Measurements from ENCODE around the gene LAIR2.
"Not testable (repeated sequence)": the region's sequence is repeated elsewhere in the genome, so short reads cannot be mapped to it uniquely, and the experiment has no call there.

LAIR2 gene

GRCh38 chr19:54477650-54478049 lies 25.0 kb upstream of the LAIR2 start:
- 59 to 61% methylated on average over 3 of the region's 3 CpGs for WGBS, 2 experiments
- Histone ChIP-seq H3K4me3 (ENCODE audit: insufficient read depth, low read depth, low read length) (no peak overlapping the region), H3K27ac (ENCODE audit: insufficient read depth, low read depth, low read length, poor library complexity, severe bottlenecking) (no peak overlapping the region), H3K27me3 (ENCODE audit: control insufficient read depth, insufficient read depth, low read length, poor library complexity, severe bottlenecking) (no peaks in the 10 kb centered on the region), H3K9me3 (ENCODE audit: control insufficient read depth, low read length) (no peaks in the 10 kb centered on the region), H3K36me3 (ENCODE audit: control insufficient read depth, insufficient read depth, low read length) (no peaks in the 10 kb centered on the region), H3K4me1 (ENCODE audit: control insufficient read depth, insufficient read depth, low read length) (peaks cover 8% of the 10 kb centered on the region)

GRCh38 chr19:54478677-54479266 lies 23.9 kb upstream of the LAIR2 start:
- 23 to 29% methylated on average over 9 to 10 of the region's 10 CpGs for WGBS, 2 experiments
- H3K36me3 ChIP-seq (ENCODE audit: control insufficient read depth, insufficient read depth, low read length), result no peaks in the 10 kb centered on the region
- no peaks in the 10 kb centered on the region for H3K4me1 ChIP-seq (ENCODE audit: control insufficient read depth, insufficient read depth, low read length)
- H3K4me3 ChIP-seq (ENCODE audit: insufficient read depth, low read depth, low read length), result no peak overlapping the region
- no peaks in the 10 kb centered on the region for H3K9me3 ChIP-seq (ENCODE audit: control insufficient read depth, low read length)
- H3K27ac ChIP-seq (ENCODE audit: insufficient read depth, low read depth, low read length, poor library complexity, severe bottlenecking), result no peak overlapping the region
- no peaks in the 10 kb centered on the region for H3K27me3 ChIP-seq (ENCODE audit: control insufficient read depth, insufficient read depth, low read length, poor library complexity, severe bottlenecking)

DNA sequence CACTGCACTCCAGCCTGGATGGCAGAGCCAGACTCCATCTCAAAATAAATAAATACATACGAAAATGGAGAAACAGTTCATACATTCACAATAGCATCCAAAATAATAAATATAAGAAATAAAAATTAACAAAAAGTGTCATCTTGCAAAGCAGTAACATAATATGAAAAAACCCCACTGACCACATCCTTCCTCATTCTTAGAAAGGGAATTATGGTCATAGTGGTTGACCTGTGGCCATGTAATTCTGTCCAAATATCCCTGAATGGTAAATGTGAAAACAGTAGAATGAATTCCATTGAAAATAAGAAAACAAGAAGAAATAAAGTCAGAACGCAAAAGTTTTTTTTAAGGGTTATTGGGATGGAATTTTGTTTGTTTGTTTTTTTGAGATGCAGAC lies 22.6 kb upstream of the LAIR2 start:
- WGBS, 2 experiments, result 76 to 78% methylated on average over 2 of the region's 2 CpGs
- no peaks in the 10 kb centered on the region for H3K27me3 ChIP-seq (ENCODE audit: control insufficient read depth, insufficient read depth, low read length, poor library complexity, severe bottlenecking)
- no peak overlapping the region for H3K4me3 ChIP-seq (ENCODE audit: insufficient read depth, low read depth, low read length)
- no peaks in the 10 kb centered on the region for H3K9me3 ChIP-seq (ENCODE audit: control insufficient read depth, low read length)
- H3K4me1 ChIP-seq (ENCODE audit: control insufficient read depth, insufficient read depth, low read length), result no peaks in the 10 kb centered on the region
- no peaks in the 10 kb centered on the region for H3K36me3 ChIP-seq (ENCODE audit: control insufficient read depth, insufficient read depth, low read length)
- no peak overlapping the region for H3K27ac ChIP-seq (ENCODE audit: insufficient read depth, low read depth, low read length, poor library complexity, severe bottlenecking)

GRCh38 chr19:54481326-54481930 lies 21.2 kb upstream of the LAIR2 start:
- 24 to 25% methylated on average over 16 of the region's 16 CpGs for WGBS, 2 experiments
- Histone ChIP-seq H3K4me1 (ENCODE audit: control insufficient read depth, insufficient read depth, low read length) (no peaks in the 10 kb centered on the region), H3K9me3 (ENCODE audit: control insufficient read depth, low read length) (no peaks in the 10 kb centered on the region), H3K27me3 (ENCODE audit: control insufficient read depth, insufficient read depth, low read length, poor library complexity, severe bottlenecking) (no peaks in the 10 kb centered on the region), H3K4me3 (ENCODE audit: insufficient read depth, low read depth, low read length) (no peak overlapping the region), H3K27ac (ENCODE audit: insufficient read depth, low read depth, low read length, poor library complexity, severe bottlenecking) (no peak overlapping the region), H3K36me3 (ENCODE audit: control insufficient read depth, insufficient read depth, low read length) (no peaks in the 10 kb centered on the region)

DNA sequence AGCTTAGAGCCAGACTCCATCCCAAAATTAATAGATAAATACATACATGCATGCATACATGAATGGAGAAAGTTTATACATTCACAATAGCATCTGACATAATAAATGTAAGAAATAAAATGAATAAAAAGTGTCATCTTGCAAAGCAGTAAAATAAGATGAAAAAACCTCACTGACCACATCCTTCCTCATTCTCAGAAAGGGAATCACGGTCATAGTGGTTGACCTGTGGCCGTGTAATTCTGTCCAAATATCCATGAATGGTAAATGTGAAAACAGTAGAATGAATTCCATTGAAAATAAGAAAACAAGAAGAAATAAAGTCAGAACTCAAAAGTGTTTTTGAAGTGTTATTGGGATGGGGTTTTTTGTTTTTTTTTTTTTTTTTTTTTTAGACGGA lies 19.7 kb upstream of the LAIR2 start:
- no peak overlapping the region for H3K4me3 ChIP-seq (ENCODE audit: insufficient read depth, low read depth, low read length)
- H3K27me3 ChIP-seq (ENCODE audit: control insufficient read depth, insufficient read depth, low read length, poor library complexity, severe bottlenecking), result no peaks in the 10 kb centered on the region
- no peaks in the 10 kb centered on the region for H3K4me1 ChIP-seq (ENCODE audit: control insufficient read depth, insufficient read depth, low read length)
- WGBS, 2 experiments, result 86 to 91% methylated on average over 3 of the region's 3 CpGs
- H3K9me3 ChIP-seq (ENCODE audit: control insufficient read depth, low read length), result no peaks in the 10 kb centered on the region
- H3K27ac ChIP-seq (ENCODE audit: insufficient read depth, low read depth, low read length, poor library complexity, severe bottlenecking), result no peak overlapping the region
- H3K36me3 ChIP-seq (ENCODE audit: control insufficient read depth, insufficient read depth, low read length), result no peaks in the 10 kb centered on the region

DNA sequence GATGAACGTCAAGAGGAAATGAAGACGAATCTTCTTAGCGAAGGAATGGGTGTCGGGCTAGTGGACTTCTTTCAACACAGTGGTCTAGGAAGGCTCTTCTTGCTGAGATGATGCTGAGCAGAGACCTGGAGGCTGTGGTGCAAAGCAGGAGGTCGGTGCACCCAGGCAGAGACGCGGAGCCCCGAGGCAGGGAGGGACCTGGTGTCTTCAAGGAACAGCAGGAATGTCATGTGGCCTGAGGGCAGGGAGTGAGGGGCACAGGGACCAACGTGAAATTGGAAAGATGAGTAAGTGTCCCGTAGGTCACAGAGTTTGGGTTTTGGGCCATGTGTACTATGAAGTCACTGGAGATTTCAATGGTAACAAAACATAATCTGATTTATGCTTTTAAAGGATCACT lies 18.2 kb upstream of the LAIR2 start:
- Histone ChIP-seq H3K4me1 (ENCODE audit: control insufficient read depth, insufficient read depth, low read length) (no peaks in the 10 kb centered on the region), H3K27ac (ENCODE audit: insufficient read depth, low read depth, low read length, poor library complexity, severe bottlenecking) (no peak overlapping the region), H3K36me3 (ENCODE audit: control insufficient read depth, insufficient read depth, low read length) (no peaks in the 10 kb centered on the region), H3K9me3 (ENCODE audit: control insufficient read depth, low read length) (no peaks in the 10 kb centered on the region), H3K4me3 (ENCODE audit: insufficient read depth, low read depth, low read length) (no peak overlapping the region), H3K27me3 (ENCODE audit: control insufficient read depth, insufficient read depth, low read length, poor library complexity, severe bottlenecking) (no peaks in the 10 kb centered on the region)
- whole genome bisulfite sequencing, 2 experiments, result 72 to 74% methylated on average over 10 of the region's 10 CpGs

DNA sequence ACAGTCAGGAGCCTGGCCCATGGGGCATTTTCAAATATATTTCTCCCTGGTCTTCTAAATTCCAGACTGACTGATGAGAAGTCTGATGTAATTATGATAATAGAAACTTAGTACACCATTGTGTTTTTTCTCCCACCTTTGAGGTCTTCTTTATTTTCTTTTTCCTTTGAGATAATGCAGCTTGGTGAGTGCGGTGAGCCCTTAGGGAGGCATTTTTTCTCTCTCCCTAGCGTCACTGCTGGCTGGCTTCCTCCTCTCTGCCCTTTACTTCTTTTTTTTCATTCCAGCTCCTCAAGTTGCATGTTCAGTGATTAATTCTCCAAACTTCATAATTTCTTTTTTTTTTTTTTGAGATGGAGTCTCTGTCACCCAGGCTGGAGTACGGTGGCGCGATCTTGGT lies 16.8 kb upstream of the LAIR2 start:
- 66 to 80% methylated on average over 5 of the region's 5 CpGs for WGBS, 2 experiments
- Histone ChIP-seq H3K9me3 (ENCODE audit: control insufficient read depth, low read length) (no peaks in the 10 kb centered on the region), H3K36me3 (ENCODE audit: control insufficient read depth, insufficient read depth, low read length) (no peaks in the 10 kb centered on the region), H3K4me3 (ENCODE audit: insufficient read depth, low read depth, low read length) (no peak overlapping the region), H3K4me1 (ENCODE audit: control insufficient read depth, insufficient read depth, low read length) (no peaks in the 10 kb centered on the region), H3K27ac (ENCODE audit: insufficient read depth, low read depth, low read length, poor library complexity, severe bottlenecking) (no peak overlapping the region), H3K27me3 (ENCODE audit: control insufficient read depth, insufficient read depth, low read length, poor library complexity, severe bottlenecking) (no peaks in the 10 kb centered on the region)

DNA sequence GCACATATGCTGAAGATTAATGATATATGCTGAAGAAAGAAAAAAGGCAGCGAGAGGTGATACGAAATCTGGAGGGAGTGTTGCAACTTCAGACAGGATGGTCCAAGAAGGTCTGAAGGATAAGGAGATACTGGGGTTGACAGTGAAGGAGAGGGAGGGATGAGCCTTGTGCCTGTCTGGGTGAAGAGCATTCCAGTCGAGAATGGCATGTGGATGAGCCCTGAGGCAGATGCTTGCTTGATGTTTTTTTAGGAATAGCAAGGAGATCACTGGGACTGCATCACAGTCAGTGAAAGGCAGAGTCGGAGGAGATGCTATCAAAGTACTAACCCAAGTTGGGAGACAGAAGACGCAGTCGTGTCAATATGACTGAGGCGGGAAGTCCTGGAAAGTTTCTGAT lies 13.3 kb upstream of the LAIR2 start:
- no peak overlapping the region for H3K27ac ChIP-seq (ENCODE audit: insufficient read depth, low read depth, low read length, poor library complexity, severe bottlenecking)
- H3K4me3 ChIP-seq (ENCODE audit: insufficient read depth, low read depth, low read length), result no peak overlapping the region
- no peaks in the 10 kb centered on the region for H3K36me3 ChIP-seq (ENCODE audit: control insufficient read depth, insufficient read depth, low read length)
- 72 to 74% methylated on average over 7 of the region's 7 CpGs for WGBS, 2 experiments
- no peaks in the 10 kb centered on the region for H3K9me3 ChIP-seq (ENCODE audit: control insufficient read depth, low read length)
- no peaks in the 10 kb centered on the region for H3K4me1 ChIP-seq (ENCODE audit: control insufficient read depth, insufficient read depth, low read length)
- no peaks in the 10 kb centered on the region for H3K27me3 ChIP-seq (ENCODE audit: control insufficient read depth, insufficient read depth, low read length, poor library complexity, severe bottlenecking)

GRCh38 chr19:54489766-54490165 lies 12.9 kb upstream of the LAIR2 start:
- WGBS, 2 experiments, result 82% methylated on average over 9 of the region's 9 CpGs
- no peaks in the 10 kb centered on the region for H3K4me1 ChIP-seq (ENCODE audit: control insufficient read depth, insufficient read depth, low read length)
- H3K9me3 ChIP-seq (ENCODE audit: control insufficient read depth, low read length), result no peaks in the 10 kb centered on the region
- no peak overlapping the region for H3K27ac ChIP-seq (ENCODE audit: insufficient read depth, low read depth, low read length, poor library complexity, severe bottlenecking)
- no peak overlapping the region for H3K4me3 ChIP-seq (ENCODE audit: insufficient read depth, low read depth, low read length)
- H3K36me3 ChIP-seq (ENCODE audit: control insufficient read depth, insufficient read depth, low read length), result no peaks in the 10 kb centered on the region
- no peaks in the 10 kb centered on the region for H3K27me3 ChIP-seq (ENCODE audit: control insufficient read depth, insufficient read depth, low read length, poor library complexity, severe bottlenecking)

DNA sequence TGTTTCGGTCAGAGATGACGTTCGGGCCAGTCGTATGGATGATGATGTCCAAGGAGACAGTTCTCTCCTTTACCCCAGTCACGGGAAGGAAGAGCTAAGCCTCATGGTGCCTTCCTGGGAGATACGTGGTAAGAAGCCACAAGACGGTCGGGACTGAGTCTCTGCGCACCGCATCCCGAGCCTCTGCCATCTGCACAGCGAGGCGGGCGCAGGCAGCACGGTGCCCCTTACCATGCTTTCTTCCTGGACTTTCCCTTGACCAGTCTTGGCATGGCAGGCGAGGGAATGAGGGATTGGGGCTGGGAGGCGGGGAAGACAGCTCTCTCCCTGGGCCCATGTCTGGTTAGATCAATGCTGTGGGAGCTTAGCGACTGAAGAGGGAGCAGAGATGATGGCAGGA lies 10.1 kb upstream of the LAIR2 start:
- Histone ChIP-seq H3K4me3 (ENCODE audit: insufficient read depth, low read depth, low read length) (no peak overlapping the region), H3K9me3 (ENCODE audit: control insufficient read depth, low read length) (peaks cover 2% of the 10 kb centered on the region), H3K27ac (ENCODE audit: insufficient read depth, low read depth, low read length, poor library complexity, severe bottlenecking) (no peak overlapping the region), H3K27me3 (ENCODE audit: control insufficient read depth, insufficient read depth, low read length, poor library complexity, severe bottlenecking) (no peaks in the 10 kb centered on the region), H3K4me1 (ENCODE audit: control insufficient read depth, insufficient read depth, low read length) (no peaks in the 10 kb centered on the region), H3K36me3 (ENCODE audit: control insufficient read depth, insufficient read depth, low read length) (no peaks in the 10 kb centered on the region)
- WGBS, 2 experiments, result 82 to 84% methylated on average over 18 of the region's 18 CpGs

DNA sequence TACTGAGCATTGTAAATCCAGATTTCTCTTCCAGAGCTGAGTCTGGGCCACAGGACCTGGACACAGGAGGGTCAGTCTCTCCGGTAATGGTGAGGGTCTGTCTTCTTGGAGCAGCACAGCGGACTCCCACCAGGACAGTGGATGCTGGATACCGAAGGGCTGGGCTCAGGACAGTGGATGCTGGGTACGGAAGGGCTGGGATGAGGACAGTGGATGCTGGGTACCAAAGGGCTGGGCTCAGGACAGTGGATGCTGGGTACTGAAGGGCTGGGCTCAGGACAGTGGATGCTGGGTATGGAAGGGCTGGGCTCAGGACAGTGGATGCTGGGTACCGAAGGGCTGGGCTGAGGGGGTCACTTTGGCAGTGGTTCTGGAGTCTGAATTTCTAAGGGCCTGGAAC lies 9.6 kb upstream of the LAIR2 start:
- H3K4me3 ChIP-seq (ENCODE audit: insufficient read depth, low read depth, low read length); H3K36me3 ChIP-seq (ENCODE audit: control insufficient read depth, insufficient read depth, low read length); H3K27me3 ChIP-seq (ENCODE audit: control insufficient read depth, insufficient read depth, low read length, poor library complexity, severe bottlenecking); H3K9me3 ChIP-seq (ENCODE audit: control insufficient read depth, low read length); H3K4me1 ChIP-seq (ENCODE audit: control insufficient read depth, insufficient read depth, low read length); H3K27ac ChIP-seq (ENCODE audit: insufficient read depth, low read depth, low read length, poor library complexity, severe bottlenecking): not testable (repeated sequence)
- 81 to 86% methylated on average over 5 of the region's 5 CpGs for WGBS, 2 experiments

All from ectodermal cell (in vitro differentiated cells).